ENCODE data around the gene ECT2L.

Gene ECT2L

DNA sequence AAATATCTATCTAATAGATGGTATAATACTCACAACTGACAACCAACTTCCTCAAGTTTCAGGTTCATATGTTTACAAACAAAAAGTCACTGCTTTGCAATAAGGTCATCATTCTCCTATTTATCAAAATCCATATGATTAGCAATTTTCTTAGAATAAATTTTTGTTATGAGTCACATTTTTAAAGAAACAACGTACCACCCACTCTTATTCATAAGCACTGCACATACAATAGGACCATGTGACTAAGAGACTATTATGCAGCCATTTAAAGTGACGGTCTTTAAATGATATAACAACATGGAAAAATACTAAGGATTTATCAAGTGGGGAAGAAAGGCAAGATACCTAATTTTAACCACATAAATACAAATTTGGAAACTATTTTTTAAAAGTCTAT, 152.1 kb downstream of the ECT2L start:
- no peak for DNase-seq

DNA sequence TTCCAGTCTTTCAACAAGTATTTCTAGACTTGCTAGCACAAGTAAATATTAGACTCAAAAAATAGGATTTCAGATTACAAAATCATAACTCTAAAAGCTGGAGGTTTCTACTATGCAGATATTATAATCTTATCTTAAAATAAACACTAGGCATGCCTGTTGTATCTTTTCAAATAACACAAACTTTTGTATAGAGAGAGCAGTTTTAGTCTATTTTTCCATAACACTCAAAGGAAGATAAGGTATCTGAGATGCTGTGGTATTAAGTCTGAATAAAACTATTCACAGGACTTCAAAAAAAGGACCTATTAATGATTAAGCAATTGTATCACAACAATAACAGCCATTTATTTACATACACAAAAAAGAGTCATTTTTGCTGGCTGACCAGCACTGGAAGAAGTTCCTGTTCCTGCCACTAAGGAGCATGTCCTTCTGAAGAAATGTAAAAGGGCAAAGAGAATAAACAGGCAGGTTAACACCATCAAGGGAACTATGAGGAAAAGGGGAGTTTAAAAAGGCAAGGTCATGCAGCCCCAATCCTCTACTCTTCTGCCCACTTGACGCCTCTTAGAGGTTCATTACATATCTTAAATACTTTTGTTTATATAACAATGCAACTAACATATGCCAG, 152.8 kb downstream of the ECT2L start:
- DNase-seq: no peak

DNA sequence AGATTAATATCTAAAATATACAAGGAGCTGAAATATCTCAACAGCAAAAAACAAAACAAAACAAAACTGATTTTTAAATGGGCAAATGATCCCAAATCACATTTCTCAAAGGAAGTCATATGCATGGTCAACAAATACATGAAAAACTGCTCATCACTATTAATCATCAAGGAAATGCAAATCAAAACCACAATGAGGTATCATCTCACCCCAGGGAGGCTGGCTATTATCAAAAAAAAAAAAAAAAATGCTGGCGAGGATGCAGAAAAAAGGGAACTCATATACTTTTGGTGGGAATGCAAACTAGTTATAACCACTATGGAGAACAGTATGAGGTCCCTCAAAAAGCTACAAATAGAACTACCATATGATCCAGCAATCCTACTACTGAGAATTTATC, 157.6 kb downstream of the ECT2L start:
- DNase-seq: no peak
